A673 (cell line): ENCODE measurements around the gene ENTPD3. TPM values are rescaled to one million over a fixed set of nuclear protein-coding genes. Genes with fewer than 3 reads are reported as not detected.

Experiments used
- BruUV-seq: library from RNA; stranded (reverse); fragments of 400-500 nt; replicated peaks from 2 replicates; lab custom pipeline; 2021; lab: Mats Ljungman, UMichigan
- CTCF ChIA-PET: fragments of 300-600 bp; sonication (Branson Sonifier 250); formaldehyde crosslinking; loops from one replicate; lab custom pipeline; 2022; ENCODE audit warnings: antibody characterized with exemption; lab: Charles Lee
- POLR2A ChIA-PET: fragments of 300-600 bp; sonication (Branson Sonifier 250); formaldehyde crosslinking; loops from one replicate; lab custom pipeline; 2022; ENCODE audit warnings: antibody characterized with exemption; ENCODE audit not compliant: low non-redundant PET; lab: Charles Lee
- DNase-seq: peaks from one replicate; pipeline ENCODE4 v3.0.0-alpha.2; 2015; ENCODE audit warnings: low spot score
- H3K27ac ChIP-seq: fragments of 200-600 bp; sonication (generic); 2 replicates; pipeline ENCODE4 v1.5.1; 2016; ENCODE audit warnings: mixed run types, low read depth, mild to moderate bottlenecking, mixed read lengths, antibody characterized with exemption, low read length; ENCODE audit not compliant: poor library complexity, severe bottlenecking
- H3K27me3 ChIP-seq: fragments of 200-600 bp; sonication (generic); replicated peaks from 2 replicates; pipeline ENCODE4 v1.6.1; 2017; ENCODE audit warnings: mixed run types, low read depth, mild to moderate bottlenecking, mixed read lengths, antibody characterized with exemption, low read length; ENCODE audit not compliant: insufficient read depth, poor library complexity
- H3K36me3 ChIP-seq: fragments of 200-600 bp; sonication (generic); 2 replicates; pipeline ENCODE4 v1.6.1; 2016; ENCODE audit warnings: mixed run types, mild to moderate bottlenecking, mixed read lengths, antibody characterized with exemption, low read length; ENCODE audit not compliant: insufficient read depth, poor library complexity, severe bottlenecking
- H3K4me1 ChIP-seq: fragments of 200-600 bp; sonication (generic); 2 replicates; pipeline ENCODE4 v1.6.1; 2017; ENCODE audit warnings: mixed run types, mild to moderate bottlenecking, mixed read lengths, antibody characterized with exemption, low read length; ENCODE audit not compliant: insufficient read depth, poor library complexity, severe bottlenecking
- H3K4me3 ChIP-seq: fragments of 200-600 bp; sonication (generic); 2 replicates; pipeline ENCODE4 v1.5.1; 2016; ENCODE audit warnings: low read depth, mixed run types, mild to moderate bottlenecking, mixed read lengths, low read length; ENCODE audit not compliant: poor library complexity, severe bottlenecking
- H3K9me3 ChIP-seq: fragments of 200-600 bp; sonication (generic); 2 replicates; pipeline ENCODE4 v1.6.1; 2016; ENCODE audit warnings: mixed run types, low read depth, mild to moderate bottlenecking, mixed read lengths, antibody characterized with exemption, low read length; ENCODE audit not compliant: poor library complexity, severe bottlenecking
- EZH2 ChIP-seq: fragments of 200-600 bp; sonication (generic); IDR thresholded peaks from 2 replicates; pipeline ENCODE4 v1.6.1; 2017; ENCODE audit warnings: borderline replicate concordance, low read depth, mild to moderate bottlenecking, mixed read lengths, antibody characterized with exemption, low read length; ENCODE audit not compliant: poor library complexity, severe bottlenecking
- intact Hi-C: fragments of 100-400 bp; cut with micrococcal nuclease; formaldehyde crosslinking; loops from one replicate; pipeline ENCODE4 v1.10.0; 2022; ENCODE audit not compliant: unreplicated experiment
- total RNA-seq: library from RNA; stranded (reverse); gene quantifications from 2 replicates; pipeline ENCODE4 v1.2.3, GENCODE V29; 2021
- TF ChIP-seq, protein P1 (sequence below): fragments of 300-800, 200-600 bp; sonication (generic); conservative IDR thresholded peaks from 2 replicates; pipeline ENCODE4 v1.5.1; 2017; ENCODE audit warnings: low read depth, mild to moderate bottlenecking, antibody characterized with exemption, low read length, moderate library complexity, mixed read lengths

ENTPD3 gene
- total RNA-seq, 1 experiment from 2014 or later = 0.54 TPM

DNA sequence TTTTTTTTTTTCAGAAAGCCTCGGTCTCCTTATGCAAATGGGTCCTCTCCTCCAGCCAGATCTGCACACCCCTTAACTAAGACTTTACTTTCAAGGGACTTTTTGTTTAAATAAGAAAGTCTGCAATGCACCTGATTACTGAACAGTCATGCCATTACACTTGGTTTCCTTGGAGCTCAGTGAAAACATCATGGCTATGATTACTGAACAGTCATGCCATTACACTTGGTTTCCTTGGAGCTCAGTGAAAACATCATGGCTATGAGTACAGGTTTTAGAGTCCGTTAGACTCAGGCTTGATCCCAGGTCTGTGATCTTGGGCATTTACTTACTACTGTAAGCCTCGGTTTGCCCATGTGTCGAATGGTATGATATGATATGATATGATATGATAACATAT lies 10.1 kb downstream of the ENTPD3 start:
- intact Hi-C loops = no loop called here
- POLR2A ChIA-PET = no interaction called here
- CTCF ChIA-PET = no interaction called here
- no TSS peak for BruUV-seq
- H3K27me3 ChIP-seq = no peaks in the 10 kb centered on the region
- H3K4me1 ChIP-seq = peaks cover 6% of the 10 kb centered on the region
- TF ChIP-seq, protein P1, sequence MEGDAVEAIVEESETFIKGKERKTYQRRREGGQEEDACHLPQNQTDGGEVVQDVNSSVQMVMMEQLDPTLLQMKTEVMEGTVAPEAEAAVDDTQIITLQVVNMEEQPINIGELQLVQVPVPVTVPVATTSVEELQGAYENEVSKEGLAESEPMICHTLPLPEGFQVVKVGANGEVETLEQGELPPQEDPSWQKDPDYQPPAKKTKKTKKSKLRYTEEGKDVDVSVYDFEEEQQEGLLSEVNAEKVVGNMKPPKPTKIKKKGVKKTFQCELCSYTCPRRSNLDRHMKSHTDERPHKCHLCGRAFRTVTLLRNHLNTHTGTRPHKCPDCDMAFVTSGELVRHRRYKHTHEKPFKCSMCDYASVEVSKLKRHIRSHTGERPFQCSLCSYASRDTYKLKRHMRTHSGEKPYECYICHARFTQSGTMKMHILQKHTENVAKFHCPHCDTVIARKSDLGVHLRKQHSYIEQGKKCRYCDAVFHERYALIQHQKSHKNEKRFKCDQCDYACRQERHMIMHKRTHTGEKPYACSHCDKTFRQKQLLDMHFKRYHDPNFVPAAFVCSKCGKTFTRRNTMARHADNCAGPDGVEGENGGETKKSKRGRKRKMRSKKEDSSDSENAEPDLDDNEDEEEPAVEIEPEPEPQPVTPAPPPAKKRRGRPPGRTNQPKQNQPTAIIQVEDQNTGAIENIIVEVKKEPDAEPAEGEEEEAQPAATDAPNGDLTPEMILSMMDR = no peak
- TF ChIP-seq EZH2 = no peak
- DNase-seq = no peak
- no peaks in the 10 kb centered on the region for H3K9me3 ChIP-seq
- no peaks in the 10 kb centered on the region for H3K36me3 ChIP-seq
- H3K4me3 ChIP-seq = no peak overlapping the region
- H3K27ac ChIP-seq = no peak overlapping the region

DNA sequence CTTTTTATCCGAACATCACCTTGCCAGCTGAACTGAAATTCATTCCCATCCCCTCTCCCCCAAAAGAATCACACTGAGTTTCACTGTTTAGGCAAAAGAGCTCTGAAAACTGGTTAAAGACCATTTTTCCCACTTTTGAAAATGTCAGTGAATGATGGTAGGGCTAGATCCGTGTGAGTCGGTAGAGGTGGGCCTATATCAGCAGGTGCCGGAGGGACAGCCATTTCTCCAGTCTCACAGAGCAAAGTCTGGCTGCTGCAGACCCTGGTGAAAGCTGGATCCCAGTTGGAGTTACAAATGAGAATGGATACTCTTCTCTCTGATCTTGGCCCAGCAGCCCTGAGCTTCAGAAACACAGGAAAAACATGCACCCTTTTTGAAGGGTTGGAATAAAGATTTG lies 10.9 kb downstream of the ENTPD3 start:
- DNase-seq = no peak
- TF ChIP-seq EZH2 = no peak
- TF ChIP-seq, protein P1 = no peak
- intact Hi-C loops = no loop called here
- POLR2A ChIA-PET = no interaction called here
- BruUV-seq = no TSS peak
- Histone ChIP-seq H3K27me3 (no peaks in the 10 kb centered on the region), H3K27ac (no peak overlapping the region), H3K9me3 (no peaks in the 10 kb centered on the region), H3K4me3 (no peak overlapping the region), H3K36me3 (no peaks in the 10 kb centered on the region), H3K4me1 (peaks cover 6% of the 10 kb centered on the region)
- CTCF ChIA-PET = no interaction called here

DNA sequence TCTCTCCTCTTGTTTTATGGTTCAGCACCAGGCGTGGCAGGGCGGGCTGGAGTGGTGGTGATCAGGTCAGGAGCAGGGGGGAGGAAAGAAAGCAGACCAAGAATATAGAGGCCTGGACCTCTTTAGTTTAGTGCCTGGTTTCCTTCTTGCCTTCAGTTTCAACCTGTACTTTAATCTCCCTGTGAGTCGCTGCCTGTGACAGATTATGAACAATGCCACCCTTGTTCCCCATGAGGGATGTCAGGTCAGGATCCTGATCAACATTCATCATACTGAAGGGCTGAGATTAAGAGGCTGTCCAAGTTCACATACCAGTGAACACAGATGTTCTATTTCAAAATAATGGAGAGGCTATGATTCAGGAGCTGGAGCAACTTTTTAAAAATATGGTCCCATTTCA lies 11.4 kb downstream of the ENTPD3 start:
- Histone ChIP-seq H3K4me1 (peaks cover 6% of the 10 kb centered on the region), H3K9me3 (no peaks in the 10 kb centered on the region), H3K27ac (no peak overlapping the region), H3K27me3 (no peaks in the 10 kb centered on the region), H3K36me3 (no peaks in the 10 kb centered on the region), H3K4me3 (no peak overlapping the region)
- TF ChIP-seq EZH2 = no peak
- TF ChIP-seq, protein P1 = no peak
- CTCF ChIA-PET = no interaction called here
- no peak for DNase-seq
- intact Hi-C loops = no loop called here
- POLR2A ChIA-PET = no interaction called here
- no TSS peak for BruUV-seq
